ENCODE measurements around the gene PRKCA. TPM values are rescaled to one million over a fixed set of nuclear protein-coding genes. Genes with fewer than 3 reads are reported as not detected.
"Not testable (repeated sequence)": the region's sequence is repeated elsewhere in the genome, so short reads cannot be mapped to it uniquely, and the experiment has no call there.

The PRKCA gene
- total RNA-seq, 1 donor from 2014 or later, result 5.4 TPM

- DNase-seq, result peak; percentile 18
Observed at GRCh38 chr17:66582373-66583111, 280.1 kb downstream of the PRKCA start.

GRCh38 chr17:66583112-66583748 lies 280.8 kb downstream of the PRKCA start:
- DNase-seq, result no peak

- DNase-seq, result no peak
Observed at GRCh38 chr17:66584927-66585326, 282.5 kb downstream of the PRKCA start.

- no peak for DNase-seq
Observed at GRCh38 chr17:66585472-66585871, 283.1 kb downstream of the PRKCA start.

- DNase-seq, result no peak
Observed at GRCh38 chr17:66589892-66590291, 287.5 kb downstream of the PRKCA start.

GRCh38 chr17:66593116-66593515 lies 290.7 kb downstream of the PRKCA start:
- no peak for DNase-seq

- DNase-seq, result no peak
Observed at GRCh38 chr17:66595893-66596292, 293.5 kb downstream of the PRKCA start.

GRCh38 chr17:66602659-66603384 lies 300.4 kb downstream of the PRKCA start:
- peak; percentile 83 for DNase-seq

- DNase-seq, result no peak
Observed at GRCh38 chr17:66604376-66604775, 302.0 kb downstream of the PRKCA start.

- DNase-seq, result no peak
Observed at GRCh38 chr17:66605541-66605940, 303.1 kb downstream of the PRKCA start.

- peak; percentile 7 for DNase-seq
Observed at GRCh38 chr17:66610361-66611133, 308.1 kb downstream of the PRKCA start.

- DNase-seq, result no peak
Observed at GRCh38 chr17:66611397-66611796, 309.0 kb downstream of the PRKCA start.

- DNase-seq, result no peak
Observed at GRCh38 chr17:66612993-66613392, 310.6 kb downstream of the PRKCA start.

- DNase-seq, result no peak
Observed at GRCh38 chr17:66614469-66614868, 312.1 kb downstream of the PRKCA start.

- no peak for DNase-seq
Observed at GRCh38 chr17:66619206-66619605, 316.8 kb downstream of the PRKCA start.

GRCh38 chr17:66620528-66620927 lies 318.1 kb downstream of the PRKCA start:
- no peak for DNase-seq

- not testable (repeated sequence) for DNase-seq
Observed at GRCh38 chr17:66624630-66625029, 322.2 kb downstream of the PRKCA start.

GRCh38 chr17:66625311-66625767 lies 322.9 kb downstream of the PRKCA start:
- peak; percentile 62 for DNase-seq

- DNase-seq, result no peak
Observed at GRCh38 chr17:66627985-66628384, 325.6 kb downstream of the PRKCA start.

GRCh38 chr17:66629762-66630161 lies 327.3 kb downstream of the PRKCA start:
- no peak for DNase-seq

- no peak for DNase-seq
Observed at GRCh38 chr17:66630379-66630778, 328.0 kb downstream of the PRKCA start.

- no peak for DNase-seq
Observed at GRCh38 chr17:66630828-66631472, 328.5 kb downstream of the PRKCA start.
